Measurements from ENCODE around the gene SGCD.

GRCh38 chr5:156647034-156647451 lies 320.1 kb downstream of the SGCD start:
- no peak for TF ChIP-seq CTCF (conservative IDR thresholded peaks at IDR 0.05 in 1 of 2, IDR thresholded peaks at IDR 0.05 in 1 of 2; ENCODE audit: extremely low read depth in 1 of 2, insufficient read depth in 1 of 2, low read depth in 1 of 2, low read length in 2 of 2)
- TF ChIP-seq EZH2 (IDR thresholded peaks at IDR 0.05; ENCODE audit: borderline replicate concordance, low read length): no peak

All from mammary epithelial cell (primary cell).